Right lung (tissue), 5 donors: ENCODE measurements around the gene CCDC182. TPM values are rescaled to one million over a fixed set of nuclear protein-coding genes. Genes with fewer than 3 reads are reported as not detected.

Experiments
- DNase-seq, 2 donors: peaks; one replicate each; pipeline ENCODE4 v3.0.0-alpha.2; 2013
- polyA plus RNA-seq, 5 donors: library from polyadenylated mRNA; unstranded; fragments of 120-200 nt; gene quantifications; one replicate each; pipeline versions ENCODE4 v1.2.1 to v1.2.3, GENCODE V29; 2013; ENCODE audit warnings: inconsistent platforms in 1 of 5, low replicate concordance in 1 of 5; ENCODE audit not compliant: insufficient read length in 5 of 5, insufficient read depth in 1 of 5

CCDC182 gene
- polyA plus RNA-seq, 5 donors = not detected

GRCh38 chr17:57697891-57698711, 47.0 kb downstream of the CCDC182 start:
- DNase-seq = no peak

- no peak for DNase-seq
Observed at GRCh38 chr17:57697197-57697596, 47.9 kb downstream of the CCDC182 start.

GRCh38 chr17:57696050-57696449, 49.0 kb downstream of the CCDC182 start:
- no peak for DNase-seq

Other genes with a start within 250 kb of the CCDC182 start
- gene MRPS23, start 104.7 kb upstream of the CCDC182 start, polyA plus RNA-seq = 10 to 100 TPM; 40.7 to 47.7 (median 44.7) TPM
- 10 to 100 TPM; 35.9 to 51.1 (median 37.9) TPM for gene CUEDC1, start 210.1 kb upstream of the CCDC182 start, polyA plus RNA-seq
- 100 to 1,000 TPM in 2 of 5 donors, 10 to 100 TPM in 3; 79.9 to 105 (median 96.7) TPM for gene VEZF1, start 243.0 kb upstream of the CCDC182 start, polyA plus RNA-seq